ENCODE measurements around the gene GBP6.

The GBP6 gene

DNA sequence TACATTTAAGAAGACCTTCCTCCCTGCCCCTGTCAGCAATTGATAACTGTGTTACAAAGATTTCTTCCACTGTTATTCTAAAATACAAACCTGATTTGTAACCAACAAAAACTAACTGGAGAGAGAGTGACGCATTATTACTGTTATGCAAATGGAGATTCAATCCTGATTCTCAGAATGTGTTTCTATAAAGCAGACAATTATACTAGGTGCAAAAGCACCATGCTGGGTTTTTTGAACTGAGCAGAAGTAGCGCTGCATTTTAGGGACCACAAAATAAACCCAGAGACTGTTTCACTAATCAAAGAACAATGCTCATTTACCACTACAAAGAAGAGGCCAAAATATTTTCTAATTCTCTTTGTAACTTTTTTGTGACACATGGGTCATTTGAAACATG is 13.6 kb upstream of the GBP6 start:
- Histone ChIP-seq H2BK120ac (ENCODE audit: insufficient read depth, low read length, poor library complexity) (no peak overlapping the region), H3K18ac (ENCODE audit: low read length) (no peak overlapping the region), H2AFZ (ENCODE audit: insufficient read depth, low read length, poor library complexity) (no peak overlapping the region), H3K4ac (ENCODE audit: low read depth, low read length) (no peak overlapping the region), H4K8ac (ENCODE audit: low read depth, low read length) (no peak overlapping the region), H4K91ac (ENCODE audit: low read depth, low read length) (no peak overlapping the region), H2BK5ac (ENCODE audit: low read depth, low read length, poor library complexity) (no peak overlapping the region), H3K23ac (ENCODE audit: low read length) (no peak overlapping the region), H4K12ac (ENCODE audit: low read depth, low read length) (no peak overlapping the region), H3K9me3 (ENCODE audit: insufficient read depth, low read depth, low read length) (no peaks in the 10 kb centered on the region), H3K36me3 (ENCODE audit: control insufficient read depth in 1 of 2, insufficient read depth in 2 of 2, low read length in 2 of 2) (no peaks in the 10 kb centered on the region), H2AK5ac (ENCODE audit: low read length) (no peak overlapping the region), H3K27ac (ENCODE audit: low read depth, low read length) (no peak overlapping the region), H3K27me3 (ENCODE audit: insufficient read depth, low read length) (no peaks in the 10 kb centered on the region), H3K79me2 (ENCODE audit: control insufficient read depth, insufficient read depth, low read length, poor library complexity) (no peaks in the 10 kb centered on the region), H3K4me3 (ENCODE audit: low read depth, low read length) (no peak overlapping the region), H3K79me1 (ENCODE audit: low read length) (no peaks in the 10 kb centered on the region), H3K9ac (ENCODE audit: low read length) (no peak overlapping the region), H3K14ac (ENCODE audit: low read length) (no peak overlapping the region), H2BK12ac (ENCODE audit: low read length) (no peak overlapping the region), H3K4me2 (ENCODE audit: low read length) (no peak overlapping the region), H3K4me1 (ENCODE audit: control insufficient read depth in 1 of 2, insufficient read depth in 2 of 2, low read length in 2 of 2) (peaks cover 0 to 2% of the 10 kb centered on the region in 2 experiments)
- DNase-seq: no peak
- WGBS (ENCODE audit: extremely low coverage, insufficient coverage, insufficient read length): no CpG with 5 or more reads among the region's 2 CpGs

DNA sequence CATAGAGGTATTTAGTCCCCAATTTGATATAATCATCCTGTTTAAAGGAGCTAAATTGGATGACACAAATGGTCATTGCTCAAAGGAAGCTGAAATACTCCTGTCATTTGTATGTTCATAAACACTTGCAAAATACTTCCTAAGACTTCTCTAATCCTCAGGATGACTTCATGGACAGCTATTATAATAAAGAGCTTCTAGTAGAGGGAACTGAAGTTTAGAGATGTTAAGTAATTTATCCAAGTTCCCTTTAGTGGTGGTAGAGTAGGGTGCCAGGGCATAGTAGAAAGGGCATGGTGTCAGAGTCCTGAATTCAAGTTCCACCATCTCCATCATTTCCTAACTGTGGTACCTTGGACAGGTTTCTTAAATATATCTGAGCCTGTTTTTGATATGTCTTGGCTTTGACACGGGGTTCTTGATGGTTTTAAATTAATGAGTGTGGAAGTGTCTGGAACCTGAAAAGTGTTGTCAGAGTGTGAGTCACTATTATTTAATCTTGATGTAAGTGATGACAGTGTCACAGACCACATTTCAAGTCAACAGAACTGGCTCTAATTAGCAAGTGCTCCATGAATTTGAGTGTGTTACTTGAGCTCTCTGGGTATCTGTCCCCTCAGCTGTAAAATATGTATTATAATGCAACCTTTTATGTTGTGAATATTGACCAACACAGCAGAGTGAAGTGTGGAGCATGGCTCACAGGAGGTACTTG is 12.1 kb upstream of the GBP6 start:
- H2BK12ac ChIP-seq (ENCODE audit: low read length): no peak overlapping the region
- H4K8ac ChIP-seq (ENCODE audit: low read depth, low read length): no peak overlapping the region
- H3K23ac ChIP-seq (ENCODE audit: low read length): no peak overlapping the region
- no peak overlapping the region for H3K4ac ChIP-seq (ENCODE audit: low read depth, low read length)
- H3K36me3 ChIP-seq (ENCODE audit: control insufficient read depth in 1 of 2, insufficient read depth in 2 of 2, low read length in 2 of 2): no peaks in the 10 kb centered on the region
- no peaks in the 10 kb centered on the region for H3K9me3 ChIP-seq (ENCODE audit: insufficient read depth, low read depth, low read length)
- no peak overlapping the region for H2BK5ac ChIP-seq (ENCODE audit: low read depth, low read length, poor library complexity)
- DNase-seq: no peak
- peaks cover 0 to 2% of the 10 kb centered on the region in 2 experiments for H3K4me1 ChIP-seq (ENCODE audit: control insufficient read depth in 1 of 2, insufficient read depth in 2 of 2, low read length in 2 of 2)
- no peak overlapping the region for H3K4me3 ChIP-seq (ENCODE audit: low read depth, low read length)
- H3K18ac ChIP-seq (ENCODE audit: low read length): no peak overlapping the region
- no peaks in the 10 kb centered on the region for H3K27me3 ChIP-seq (ENCODE audit: insufficient read depth, low read length)
- no peak overlapping the region for H2AFZ ChIP-seq (ENCODE audit: insufficient read depth, low read length, poor library complexity)
- no peak overlapping the region for H2BK120ac ChIP-seq (ENCODE audit: insufficient read depth, low read length, poor library complexity)
- H3K27ac ChIP-seq (ENCODE audit: low read depth, low read length): no peak overlapping the region
- H4K12ac ChIP-seq (ENCODE audit: low read depth, low read length): no peak overlapping the region
- H2AK5ac ChIP-seq (ENCODE audit: low read length): no peak overlapping the region
- H3K4me2 ChIP-seq (ENCODE audit: low read length): no peak overlapping the region
- no peak overlapping the region for H3K14ac ChIP-seq (ENCODE audit: low read length)
- WGBS (ENCODE audit: extremely low coverage, insufficient coverage, insufficient read length): no CpG with 5 or more reads among the region's 1 CpG
- H3K9ac ChIP-seq (ENCODE audit: low read length): no peak overlapping the region
- H4K91ac ChIP-seq (ENCODE audit: low read depth, low read length): no peak overlapping the region
- H3K79me2 ChIP-seq (ENCODE audit: control insufficient read depth, insufficient read depth, low read length, poor library complexity): no peaks in the 10 kb centered on the region
- no peaks in the 10 kb centered on the region for H3K79me1 ChIP-seq (ENCODE audit: low read length)

DNA sequence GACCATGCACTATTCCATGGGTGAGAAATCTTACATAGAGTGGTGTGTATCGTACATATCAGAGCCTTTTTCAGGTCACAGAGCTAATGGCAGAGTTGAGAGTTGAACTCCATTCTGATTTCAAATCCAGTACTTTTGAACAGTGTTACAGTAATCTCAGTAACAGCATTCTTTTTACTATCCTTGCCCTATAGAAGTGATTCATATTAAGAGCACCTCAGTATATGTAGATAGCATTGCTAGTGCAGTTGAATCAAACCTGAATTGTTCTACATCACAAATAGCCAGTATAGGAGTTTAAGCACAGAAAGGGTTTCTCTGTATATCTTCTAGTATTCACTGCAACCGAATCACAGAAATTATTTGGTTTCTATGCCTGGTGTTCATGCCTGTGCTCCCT is 11.4 kb upstream of the GBP6 start:
- Histone ChIP-seq H3K27ac (ENCODE audit: low read depth, low read length) (no peak overlapping the region), H2AK5ac (ENCODE audit: low read length) (no peak overlapping the region), H4K8ac (ENCODE audit: low read depth, low read length) (no peak overlapping the region), H3K9me3 (ENCODE audit: insufficient read depth, low read depth, low read length) (no peaks in the 10 kb centered on the region), H3K4me3 (ENCODE audit: low read depth, low read length) (no peak overlapping the region), H3K4ac (ENCODE audit: low read depth, low read length) (no peak overlapping the region), H2AFZ (ENCODE audit: insufficient read depth, low read length, poor library complexity) (no peak overlapping the region), H3K36me3 (ENCODE audit: control insufficient read depth in 1 of 2, insufficient read depth in 2 of 2, low read length in 2 of 2) (no peaks in the 10 kb centered on the region), H3K27me3 (ENCODE audit: insufficient read depth, low read length) (no peaks in the 10 kb centered on the region), H3K9ac (ENCODE audit: low read length) (no peak overlapping the region), H3K79me2 (ENCODE audit: control insufficient read depth, insufficient read depth, low read length, poor library complexity) (no peaks in the 10 kb centered on the region), H3K4me2 (ENCODE audit: low read length) (no peak overlapping the region), H2BK12ac (ENCODE audit: low read length) (no peak overlapping the region), H4K91ac (ENCODE audit: low read depth, low read length) (no peak overlapping the region), H3K23ac (ENCODE audit: low read length) (no peak overlapping the region), H2BK5ac (ENCODE audit: low read depth, low read length, poor library complexity) (no peak overlapping the region), H3K79me1 (ENCODE audit: low read length) (no peaks in the 10 kb centered on the region), H3K14ac (ENCODE audit: low read length) (no peak overlapping the region), H3K4me1 (ENCODE audit: control insufficient read depth in 1 of 2, insufficient read depth in 2 of 2, low read length in 2 of 2) (peaks cover 0 to 2% of the 10 kb centered on the region in 2 experiments), H2BK120ac (ENCODE audit: insufficient read depth, low read length, poor library complexity) (no peak overlapping the region), H4K12ac (ENCODE audit: low read depth, low read length) (no peak overlapping the region), H3K18ac (ENCODE audit: low read length) (no peak overlapping the region)
- no CpG with 5 or more reads among the region's 2 CpGs for WGBS (ENCODE audit: extremely low coverage, insufficient coverage, insufficient read length)
- no peak for DNase-seq

DNA sequence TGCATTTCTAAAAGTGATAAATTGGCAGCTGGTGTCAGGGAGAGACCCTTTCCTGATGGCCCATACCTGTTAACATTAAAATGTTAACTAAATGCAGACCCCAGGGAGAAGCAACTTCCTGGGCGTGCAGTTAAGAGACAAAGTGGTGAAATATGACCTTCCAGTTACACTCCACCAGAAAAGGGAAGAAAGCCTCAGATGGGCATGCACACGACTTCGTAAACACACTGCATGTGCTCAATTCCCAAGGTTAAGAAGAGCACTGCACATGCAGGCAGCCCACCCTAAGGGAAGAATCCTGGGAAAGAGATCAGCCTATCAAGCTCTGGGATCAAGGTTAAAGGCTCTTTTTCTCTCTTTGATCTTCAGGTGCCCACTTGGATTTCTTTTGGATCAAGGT is 9.7 kb upstream of the GBP6 start:
- Histone ChIP-seq H3K79me1 (ENCODE audit: low read length) (no peaks in the 10 kb centered on the region), H3K79me2 (ENCODE audit: control insufficient read depth, insufficient read depth, low read length, poor library complexity) (no peaks in the 10 kb centered on the region), H2AK5ac (ENCODE audit: low read length) (no peak overlapping the region), H3K18ac (ENCODE audit: low read length) (no peak overlapping the region), H2BK120ac (ENCODE audit: insufficient read depth, low read length, poor library complexity) (no peak overlapping the region), H3K23ac (ENCODE audit: low read length) (no peak overlapping the region), H3K4me1 (ENCODE audit: control insufficient read depth in 1 of 2, insufficient read depth in 2 of 2, low read length in 2 of 2) (peaks cover 0 to 2% of the 10 kb centered on the region in 2 experiments), H2BK12ac (ENCODE audit: low read length) (no peak overlapping the region), H3K4me2 (ENCODE audit: low read length) (no peak overlapping the region), H3K4ac (ENCODE audit: low read depth, low read length) (no peak overlapping the region), H3K27me3 (ENCODE audit: insufficient read depth, low read length) (no peaks in the 10 kb centered on the region), H3K9ac (ENCODE audit: low read length) (no peak overlapping the region), H2BK5ac (ENCODE audit: low read depth, low read length, poor library complexity) (no peak overlapping the region), H3K4me3 (ENCODE audit: low read depth, low read length) (no peak overlapping the region), H3K27ac (ENCODE audit: low read depth, low read length) (no peak overlapping the region), H3K9me3 (ENCODE audit: insufficient read depth, low read depth, low read length) (no peaks in the 10 kb centered on the region), H2AFZ (ENCODE audit: insufficient read depth, low read length, poor library complexity) (no peak overlapping the region), H4K12ac (ENCODE audit: low read depth, low read length) (no peak overlapping the region), H3K14ac (ENCODE audit: low read length) (no peak overlapping the region), H4K91ac (ENCODE audit: low read depth, low read length) (no peak overlapping the region), H4K8ac (ENCODE audit: low read depth, low read length) (no peak overlapping the region), H3K36me3 (ENCODE audit: control insufficient read depth in 1 of 2, insufficient read depth in 2 of 2, low read length in 2 of 2) (no peaks in the 10 kb centered on the region)
- no CpG with 5 or more reads among the region's 3 CpGs for WGBS (ENCODE audit: extremely low coverage, insufficient coverage, insufficient read length)
- DNase-seq: no peak

All from trophoblast cell (in vitro differentiated cells and primary cell).